GM19324 (cell line): ENCODE measurements around the gene CFAP210.
"Not testable (repeated sequence)": the region's sequence is repeated elsewhere in the genome, so short reads cannot be mapped to it uniquely, and the experiment has no call there.

ENCODE experiments used
- ATAC-seq: cut with Tn5 transposase; IDR thresholded peaks from one replicate; pipeline ENCODE4 v1.9.1; 2021; ENCODE audit warnings: mild to moderate bottlenecking, moderate library complexity; ENCODE audit not compliant: unreplicated experiment, low FRiP score

The CFAP210 gene

DNA sequence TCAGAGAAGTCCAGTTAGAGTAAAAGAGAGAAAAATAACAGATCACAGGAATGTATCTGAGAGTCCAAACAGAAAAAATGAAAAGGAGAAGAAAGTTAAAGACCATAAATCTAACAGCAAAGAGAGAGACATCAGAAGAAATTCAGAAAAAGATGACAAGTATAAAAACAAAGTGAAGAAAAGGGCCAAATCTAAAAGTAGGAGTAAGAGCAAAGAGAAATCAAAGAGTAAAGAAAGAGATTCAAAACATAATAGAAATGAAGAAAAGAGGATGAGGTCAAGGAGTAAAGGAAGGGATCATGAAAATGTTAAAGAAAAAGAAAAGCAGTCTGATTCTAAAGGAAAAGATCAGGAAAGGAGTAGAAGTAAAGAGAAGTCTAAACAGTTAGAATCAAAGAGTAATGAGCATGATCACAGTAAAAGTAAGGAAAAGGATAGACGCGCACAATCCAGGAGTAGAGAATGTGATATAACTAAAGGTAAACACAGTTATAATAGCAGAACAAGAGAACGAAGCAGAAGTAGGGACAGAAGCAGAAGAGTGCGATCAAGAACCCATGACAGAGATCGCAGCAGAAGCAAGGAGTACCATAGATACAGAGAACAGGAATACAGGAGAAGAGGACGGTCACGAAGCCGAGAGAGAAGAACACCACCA lies 57.6 kb downstream of the CFAP210 start:
- ATAC-seq, result no peak

DNA sequence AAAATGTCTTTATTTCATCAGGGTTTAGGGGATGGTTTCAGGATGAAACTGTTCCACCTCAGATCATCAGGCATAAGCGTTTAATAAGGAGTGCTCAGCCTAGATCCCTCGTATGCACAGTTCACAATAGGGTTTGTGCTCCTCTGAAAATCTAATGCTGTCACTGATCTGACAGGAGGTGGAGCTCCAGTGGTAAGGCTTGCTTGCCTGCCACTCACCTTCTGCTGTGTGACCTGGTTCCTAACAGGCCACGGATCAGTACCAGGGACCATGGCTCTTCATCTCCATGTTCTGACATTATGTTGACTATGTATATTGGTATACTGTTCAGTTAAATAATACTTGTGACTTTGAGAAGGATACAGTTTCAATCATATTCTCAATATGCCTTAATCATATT lies 68.4 kb downstream of the CFAP210 start:
- no peak for ATAC-seq

DNA sequence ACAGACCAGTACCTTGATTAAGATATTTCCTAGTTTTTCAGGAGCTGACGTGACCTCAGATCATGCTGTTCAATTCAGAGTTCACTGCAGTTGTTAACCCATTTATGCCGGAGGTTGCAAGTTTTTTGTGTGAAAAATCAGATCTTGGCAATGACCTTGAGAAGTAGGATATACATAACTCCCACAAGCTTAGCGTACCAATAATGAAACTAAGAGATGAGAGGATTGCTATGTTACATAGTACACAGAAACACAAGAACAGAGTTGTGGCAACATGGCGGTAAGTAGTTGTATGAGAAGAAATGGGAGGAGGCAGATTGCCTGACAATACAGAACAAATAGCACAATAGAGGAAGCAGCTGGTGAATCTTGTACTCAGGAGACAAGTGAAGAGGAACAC lies 71.0 kb downstream of the CFAP210 start:
- no peak for ATAC-seq

DNA sequence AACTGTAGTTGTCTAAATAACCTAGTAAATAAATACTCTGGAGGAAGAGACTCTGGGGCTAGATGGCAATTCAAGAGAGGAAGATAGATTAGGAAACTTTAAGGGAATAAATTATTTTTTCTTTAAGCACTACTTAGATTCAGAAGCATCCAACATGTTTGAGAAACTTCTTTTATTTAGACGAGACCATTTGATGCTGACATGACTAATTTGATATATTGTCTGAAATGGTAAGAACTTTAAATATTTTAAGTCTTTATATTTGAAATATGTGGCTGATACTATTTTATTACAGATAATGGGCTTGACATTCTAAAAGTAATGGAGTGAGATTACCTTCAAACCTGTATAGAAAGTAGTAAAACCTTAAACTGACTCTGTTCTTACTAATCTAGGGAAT lies 73.7 kb downstream of the CFAP210 start:
- no peak for ATAC-seq

DNA sequence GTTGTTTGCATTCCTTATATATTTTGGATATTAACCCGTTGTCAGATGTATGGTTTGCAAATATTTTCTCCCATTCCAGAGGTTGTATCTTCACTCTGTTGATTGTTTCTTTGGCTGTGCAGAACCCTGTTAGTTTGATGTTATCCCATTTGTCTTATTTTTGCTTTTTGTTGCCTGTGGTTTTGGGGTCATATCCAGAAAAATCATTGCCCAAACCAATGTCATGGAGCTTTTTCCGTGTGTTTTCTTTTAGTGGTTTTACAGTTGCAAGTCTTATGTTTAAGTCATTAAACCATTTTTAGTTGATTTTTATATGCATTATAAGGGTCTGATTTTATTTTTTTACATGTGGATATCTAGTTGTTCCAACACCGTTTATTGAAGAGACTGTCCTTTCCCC lies 74.3 kb downstream of the CFAP210 start:
- no peak for ATAC-seq

DNA sequence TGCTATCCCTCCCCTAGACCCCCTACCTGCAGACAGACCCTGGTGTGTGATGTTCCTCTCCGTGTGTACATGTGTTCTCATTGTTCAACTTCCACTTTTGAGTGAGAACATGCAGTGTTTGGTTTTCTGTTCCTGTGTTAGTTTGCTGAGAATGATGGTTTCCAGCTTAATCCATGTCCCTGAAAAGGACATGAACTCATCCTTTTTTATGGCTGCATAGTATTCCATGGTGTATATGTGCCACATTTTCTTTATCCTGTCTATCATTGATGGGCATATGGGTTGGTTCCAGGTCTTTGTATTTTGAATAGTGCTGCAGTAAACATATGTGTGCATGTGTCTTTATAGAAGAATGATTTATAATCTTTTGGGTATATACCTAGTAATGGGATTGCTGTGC lies 78.2 kb downstream of the CFAP210 start:
- ATAC-seq, result not testable (repeated sequence)

DNA sequence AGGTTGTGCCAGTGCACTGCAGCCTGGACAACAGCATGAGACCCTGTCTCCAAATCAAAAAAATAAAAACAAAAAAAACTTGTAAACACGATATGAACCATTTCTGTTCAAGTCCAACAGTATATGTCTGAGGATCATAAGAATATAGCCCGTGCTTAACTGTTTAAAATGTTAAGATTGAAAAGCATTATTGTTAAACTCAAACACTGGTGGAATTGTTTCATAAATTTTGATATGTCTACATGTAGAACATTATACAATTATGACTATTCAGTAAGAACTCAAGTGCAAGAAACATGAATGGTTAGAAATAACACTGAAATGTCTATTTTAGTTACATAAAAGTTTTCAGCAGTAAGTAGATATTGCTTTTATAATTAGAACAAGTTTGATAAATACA lies 80.3 kb downstream of the CFAP210 start:
- no peak for ATAC-seq

DNA sequence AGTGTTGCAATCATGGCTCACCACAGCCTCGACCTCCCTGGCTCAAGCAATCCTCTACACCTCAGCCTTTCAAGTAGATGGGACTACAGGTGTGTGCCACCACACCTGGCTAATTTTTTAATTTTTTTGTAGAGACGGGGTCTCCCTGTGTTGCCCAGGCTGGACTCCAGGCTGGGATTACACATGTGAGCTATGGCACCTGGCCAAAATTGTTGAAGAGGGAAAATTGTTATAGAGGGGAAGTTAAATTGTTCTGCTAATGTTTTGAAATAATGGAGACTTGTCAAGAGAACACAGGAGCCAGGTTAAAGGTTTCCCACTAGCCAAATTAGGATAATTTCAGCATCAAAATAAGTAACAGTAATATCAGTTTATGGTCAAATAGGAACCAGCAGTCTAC lies 84.9 kb downstream of the CFAP210 start:
- no peak for ATAC-seq

DNA sequence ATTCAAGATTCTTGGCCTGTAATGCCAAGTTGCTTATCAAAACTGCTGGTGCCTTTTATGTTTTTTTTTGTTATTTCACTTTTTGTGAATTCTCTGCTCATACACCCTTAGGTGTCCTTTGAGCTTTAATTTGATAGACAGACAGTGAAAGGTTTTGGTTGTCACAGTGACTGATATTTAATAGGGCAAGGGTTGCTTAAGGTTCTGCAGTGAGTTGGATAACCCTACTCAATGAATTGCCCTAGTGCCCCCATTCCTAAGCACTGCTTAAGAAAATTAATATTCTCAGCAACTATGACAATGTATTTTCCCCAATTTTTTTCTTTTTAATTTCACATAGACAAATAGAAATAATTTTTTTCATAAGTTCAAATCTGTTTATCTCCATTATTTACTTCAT lies 94.6 kb downstream of the CFAP210 start:
- no peak for ATAC-seq

DNA sequence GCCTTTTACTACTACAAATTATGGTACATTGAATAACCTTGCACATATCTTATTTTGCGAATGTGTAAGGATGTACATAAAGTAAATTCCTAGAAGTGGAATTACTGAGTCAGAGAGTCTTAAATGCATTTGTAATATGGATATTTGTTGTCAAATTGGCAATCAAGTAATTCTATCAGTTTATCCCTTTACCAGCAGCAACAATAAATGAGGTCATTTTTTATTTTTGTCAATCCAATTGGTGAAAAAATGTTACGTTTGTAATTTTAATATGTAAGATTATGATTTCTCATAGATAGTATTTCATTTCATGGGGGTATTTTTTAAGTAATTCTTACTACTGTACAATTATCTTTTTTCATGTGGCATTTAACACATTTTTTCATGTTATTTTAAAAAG lies 95.2 kb downstream of the CFAP210 start:
- ATAC-seq, result no peak

DNA sequence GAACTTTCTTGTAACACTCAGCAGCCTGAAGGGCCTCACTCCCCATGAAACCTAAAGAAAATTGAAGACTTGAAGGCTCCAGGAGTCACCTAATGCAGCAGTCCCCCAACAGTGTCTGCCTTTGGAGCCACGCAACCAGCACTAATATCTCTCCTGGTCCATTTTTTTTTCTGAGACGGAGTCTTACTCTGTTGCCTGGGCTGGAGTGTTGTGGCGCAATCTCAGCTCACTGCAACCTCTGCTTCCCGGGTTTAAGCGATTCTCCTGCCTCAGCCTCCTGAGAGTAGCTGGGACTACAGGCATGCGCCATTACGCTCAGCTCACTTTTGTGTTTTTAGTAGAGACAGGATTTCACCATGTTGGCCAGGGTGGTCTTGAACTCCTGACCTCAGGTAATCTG lies 97.7 kb downstream of the CFAP210 start:
- not testable (repeated sequence) for ATAC-seq
